NCI-H1694 treated with DMSO at 0.1 percent for 48 hours (cell line): ENCODE results near the gene KCNAB2.
"Not testable (repeated sequence)": the region's sequence is repeated elsewhere in the genome, so short reads cannot be mapped to it uniquely, and the experiment has no call there.

Source experiments
- DNase-seq: peaks from one replicate; lab custom pipeline; 2025; lab: John Stamatoyannopoulos, UW

The KCNAB2 gene

DNA sequence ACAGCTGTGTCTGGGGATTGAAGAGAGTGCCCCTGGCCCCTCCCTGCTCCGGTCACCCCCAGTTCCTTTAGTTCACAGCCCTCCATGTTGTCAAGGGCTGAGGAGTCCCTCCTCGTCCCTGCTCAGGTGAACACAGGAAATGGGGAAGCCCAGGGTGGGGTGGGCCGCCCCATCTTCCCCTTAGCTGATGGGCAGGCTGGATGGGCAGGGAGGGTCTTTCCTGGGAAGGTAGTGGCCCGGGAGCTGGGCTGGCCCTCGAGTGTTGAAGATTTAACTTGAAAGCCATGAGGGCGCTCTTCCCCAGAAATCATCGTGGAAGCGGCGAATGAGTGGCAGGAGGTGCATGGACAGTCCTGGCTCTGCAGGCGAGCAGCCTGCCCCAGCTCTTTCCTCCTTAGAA lies 35.1 kb upstream of the KCNAB2 start:
- DNase-seq, result no peak

DNA sequence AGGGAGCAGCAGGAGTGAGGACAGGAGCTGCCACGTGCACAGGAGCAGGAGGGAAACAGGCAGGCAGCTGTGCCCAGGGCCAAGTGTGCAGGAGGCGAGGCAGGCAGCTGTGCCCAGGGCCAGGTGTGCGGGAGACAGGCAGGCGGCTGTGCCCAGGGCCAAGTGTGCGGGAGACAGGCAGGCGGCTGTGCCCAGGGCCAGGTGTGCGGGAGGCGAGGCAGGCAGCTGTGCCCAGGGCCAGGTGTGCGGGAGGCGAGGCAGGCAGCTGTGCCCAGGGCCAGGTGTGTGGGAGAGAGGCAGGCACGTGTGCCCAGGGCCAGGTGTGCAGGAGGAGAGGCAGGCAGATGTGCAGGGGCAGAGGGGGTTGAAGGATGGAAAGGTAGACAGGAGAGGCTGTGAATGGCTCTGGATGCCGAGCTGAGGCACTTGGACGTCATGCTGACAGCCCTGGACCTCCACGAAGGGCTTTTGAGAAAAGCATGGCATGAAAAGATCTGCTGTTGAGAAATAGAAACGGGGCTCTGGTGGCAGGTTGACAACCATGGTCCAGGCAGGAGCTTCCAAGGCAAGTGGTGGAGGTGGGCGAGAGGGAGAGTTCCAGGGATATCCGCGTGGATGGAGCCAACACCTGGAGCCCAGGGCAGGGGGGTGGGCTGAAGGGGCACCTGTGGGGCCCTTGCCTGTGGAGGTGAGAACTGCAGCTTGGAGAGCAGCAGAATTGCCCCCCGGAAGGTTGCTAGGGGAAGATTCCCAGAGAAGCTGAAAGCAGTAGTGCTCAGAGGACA lies 34.3 kb upstream of the KCNAB2 start:
- DNase-seq, result no peak

DNA sequence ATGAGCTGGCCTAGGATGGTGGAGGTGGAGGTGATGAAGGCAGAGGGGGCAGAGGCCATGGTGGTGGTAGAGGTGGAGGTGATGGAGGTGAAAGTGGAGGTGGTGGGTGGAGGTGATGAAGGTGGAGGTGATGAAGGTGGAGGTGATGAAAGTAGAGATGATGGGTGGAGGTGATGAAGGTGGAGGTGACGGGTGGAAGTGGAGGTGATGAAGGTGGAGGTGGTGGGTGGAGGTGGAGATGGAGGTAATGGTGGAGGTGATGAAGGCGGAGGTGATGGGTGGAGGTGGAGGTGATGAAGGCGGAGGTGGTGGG lies 33.8 kb upstream of the KCNAB2 start:
- DNase-seq, result no peak

DNA sequence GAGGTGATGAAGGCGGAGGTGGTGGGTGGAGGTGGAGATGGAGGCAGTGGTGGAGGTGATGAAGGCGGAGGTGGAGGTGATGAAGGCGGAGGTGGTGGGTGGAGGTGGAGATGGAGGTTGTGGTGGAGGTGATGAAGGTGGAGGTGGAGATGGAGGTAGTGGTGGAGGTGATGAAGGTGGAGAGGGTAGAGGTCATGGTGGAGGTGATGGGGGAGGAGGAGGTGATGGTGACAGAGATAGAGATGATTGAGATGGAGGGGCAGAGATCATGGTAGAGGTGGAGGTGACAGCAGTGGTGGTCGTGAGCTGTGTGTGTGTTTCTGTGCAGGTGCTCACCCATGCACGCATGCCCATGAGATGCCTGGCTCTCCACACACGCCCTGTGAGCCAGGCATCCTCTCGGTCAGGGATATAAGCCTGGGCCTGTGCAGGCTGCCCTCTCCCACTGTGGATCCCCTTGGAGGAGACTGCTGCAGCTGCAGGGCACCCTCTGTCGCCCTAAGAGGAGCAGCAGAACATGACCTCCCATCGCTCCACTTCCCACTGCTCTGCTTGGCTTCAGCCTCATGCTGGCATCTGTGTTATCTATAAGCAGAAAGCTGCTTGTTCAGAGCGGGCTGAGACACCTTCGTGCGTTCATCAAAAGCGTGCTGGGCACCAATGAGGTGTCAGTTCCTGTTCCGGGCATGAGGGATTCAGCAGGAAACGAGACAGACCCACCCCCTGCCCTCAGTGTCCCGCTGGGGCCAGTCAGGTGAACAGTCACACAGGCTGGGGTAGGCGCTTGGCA lies 33.0 kb upstream of the KCNAB2 start:
- no peak for DNase-seq

DNA sequence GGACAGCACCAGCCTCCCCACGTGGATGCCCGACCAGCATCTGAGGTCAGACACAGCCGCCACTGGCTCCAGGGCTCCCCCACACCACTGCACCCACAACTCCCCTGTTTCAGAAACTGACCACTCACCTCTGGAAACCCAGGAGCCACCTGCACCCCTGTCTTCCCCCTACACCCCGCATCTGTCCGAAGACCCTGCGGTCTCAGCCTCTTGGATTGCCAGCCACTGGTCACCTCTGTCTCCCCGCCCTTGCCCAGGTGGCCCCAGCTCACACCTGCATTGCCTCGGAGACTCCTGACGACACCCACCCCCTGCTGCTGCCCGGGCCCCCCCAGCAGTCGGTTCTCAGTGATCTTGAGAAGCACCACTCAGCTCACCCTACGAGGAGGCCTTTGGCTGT lies 32.2 kb upstream of the KCNAB2 start:
- DNase-seq, result no peak

DNA sequence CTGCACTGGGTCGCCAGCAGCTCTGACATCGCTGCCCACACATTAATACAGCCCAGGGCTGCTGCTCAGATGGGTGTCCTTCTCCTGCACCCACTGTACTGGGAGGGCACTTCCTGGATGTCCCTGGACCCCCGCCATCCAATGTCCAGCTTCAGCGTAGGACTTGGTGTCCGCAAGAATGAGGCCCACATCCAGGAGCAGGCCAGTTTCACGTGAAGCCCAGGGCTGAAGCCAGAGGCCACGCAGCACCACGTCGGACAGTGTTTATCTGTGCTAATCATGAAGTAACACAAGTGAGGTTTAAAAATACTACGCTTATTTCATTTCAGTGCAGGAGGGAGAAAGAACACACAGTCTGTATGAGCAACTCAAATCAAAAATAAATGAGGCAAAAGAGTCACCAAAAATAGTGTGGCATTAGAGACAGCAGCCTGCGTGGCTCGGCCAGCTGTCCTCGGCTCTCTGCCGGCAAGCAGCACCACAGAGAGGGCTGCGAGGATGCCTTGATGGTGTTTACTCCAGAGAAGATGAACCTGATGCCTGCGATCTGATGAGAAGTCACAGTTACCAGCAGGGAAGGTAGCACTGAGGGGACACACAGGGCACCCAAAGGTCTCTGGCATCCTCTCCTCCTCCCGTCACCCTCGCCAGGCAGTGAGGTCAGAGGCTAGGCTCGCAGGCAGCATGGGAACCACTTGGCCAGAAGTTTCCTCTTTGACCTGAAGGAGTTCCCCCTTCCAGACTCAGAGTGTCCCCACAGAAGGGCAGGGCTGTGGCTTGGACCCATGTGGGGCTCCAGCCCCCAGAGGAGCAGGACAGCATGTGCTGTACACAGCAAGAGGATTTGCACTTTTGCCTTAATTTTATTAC lies 31.3 kb upstream of the KCNAB2 start:
- peak; percentile 29 for DNase-seq

DNA sequence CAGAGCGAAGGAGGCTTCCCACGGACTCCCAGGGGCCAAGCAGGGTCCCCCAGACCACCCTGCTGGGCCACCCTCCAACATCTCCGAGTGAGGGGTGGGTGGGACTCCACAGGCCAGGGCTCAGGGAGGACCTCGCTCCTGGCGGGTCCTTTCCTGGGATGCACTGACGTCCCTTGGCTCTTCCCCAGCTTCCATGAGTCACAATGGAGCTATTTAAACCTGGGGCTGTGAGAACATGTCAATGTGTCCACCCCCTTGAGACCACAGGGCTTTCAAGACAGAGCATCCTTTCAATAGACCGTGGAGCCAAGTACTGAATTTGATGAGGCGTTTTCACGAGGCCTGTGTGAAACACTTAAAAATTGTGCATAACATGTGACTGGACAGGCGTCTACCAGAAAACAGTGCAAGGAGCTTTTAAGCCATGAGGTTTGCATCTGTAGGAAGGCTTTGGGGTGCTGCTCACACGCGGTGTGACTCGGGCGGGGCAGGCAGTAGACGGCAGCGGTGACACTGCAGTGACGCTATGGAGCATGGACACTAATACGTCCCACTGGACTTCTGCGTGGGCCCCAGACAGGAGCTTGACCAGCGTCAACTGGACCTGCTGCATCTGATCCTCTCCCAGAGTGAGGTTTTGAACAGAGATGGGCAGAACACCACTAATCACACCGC lies 29.4 kb upstream of the KCNAB2 start:
- no peak for DNase-seq

DNA sequence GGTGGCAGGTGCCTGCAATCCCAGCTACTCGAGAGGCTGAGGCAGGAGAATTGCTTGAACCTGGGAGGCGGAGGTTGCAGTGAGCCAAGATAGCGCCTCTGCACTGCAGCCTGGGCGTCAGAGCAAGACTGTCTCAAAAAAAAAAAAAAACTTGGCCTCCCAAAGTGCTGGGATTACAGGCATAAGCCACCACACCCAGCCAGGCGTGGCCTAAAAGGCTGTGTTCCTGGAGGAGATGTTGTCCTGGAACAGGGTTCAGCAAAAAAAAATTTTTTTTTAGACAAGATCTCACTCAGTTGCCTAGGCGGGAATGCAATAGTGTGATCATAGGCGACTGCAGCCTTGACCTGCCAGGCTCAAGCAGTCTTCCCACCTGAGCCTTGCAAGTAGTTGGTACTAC lies 28.0 kb upstream of the KCNAB2 start:
- not testable (repeated sequence) for DNase-seq

DNA sequence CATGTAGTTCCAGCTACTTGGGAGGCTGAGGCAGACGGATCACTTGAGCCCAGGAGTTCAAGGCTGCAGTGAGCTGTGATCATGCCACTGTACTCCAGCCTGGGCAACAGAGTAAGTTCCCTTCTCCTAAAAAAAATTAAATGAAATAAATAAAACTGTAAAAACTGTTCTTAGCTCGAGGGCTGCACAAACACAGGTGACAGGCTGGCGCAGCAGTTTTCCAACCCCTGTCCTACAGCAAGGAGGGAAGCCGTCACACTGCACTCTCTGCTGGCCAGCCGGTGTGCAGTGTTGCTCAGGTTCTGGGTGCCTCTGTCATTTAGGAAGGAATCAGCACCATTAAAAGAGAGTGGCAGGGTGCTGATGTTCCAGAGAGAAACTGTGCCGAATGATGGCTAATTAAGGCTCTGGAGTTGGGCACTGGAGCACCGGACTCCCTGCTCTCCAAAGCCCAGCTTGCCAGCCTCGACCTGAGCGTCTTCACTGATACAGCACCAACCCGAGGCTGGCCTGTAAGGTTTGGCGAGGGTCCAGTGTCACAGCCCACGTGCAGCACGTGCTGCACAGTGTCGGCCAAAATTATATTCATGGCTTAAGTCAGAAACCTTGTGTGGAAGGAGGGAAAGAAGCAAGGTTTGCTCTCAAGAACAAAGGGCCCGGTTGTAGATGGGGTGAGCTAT lies 26.4 kb upstream of the KCNAB2 start:
- no peak for DNase-seq

DNA sequence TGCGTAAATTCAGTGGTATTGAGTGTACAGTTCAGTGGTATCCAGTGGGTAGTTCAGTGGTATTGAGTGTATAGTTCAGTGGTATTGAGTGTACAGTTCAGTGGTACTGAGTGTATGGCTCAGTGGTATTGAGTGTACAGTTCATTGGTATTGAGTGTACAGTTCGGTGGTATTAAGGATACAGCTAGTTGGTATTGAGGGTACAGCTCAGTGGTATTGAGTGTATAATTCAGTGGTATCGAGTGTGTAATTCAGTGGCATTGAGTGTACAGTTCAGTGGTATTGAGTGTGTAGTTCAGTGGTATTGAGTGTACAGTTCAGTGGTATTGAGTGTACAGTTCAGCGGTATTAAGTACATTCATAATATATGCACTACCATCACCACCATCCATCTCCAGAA lies 23.5 kb upstream of the KCNAB2 start:
- DNase-seq, result no peak

DNA sequence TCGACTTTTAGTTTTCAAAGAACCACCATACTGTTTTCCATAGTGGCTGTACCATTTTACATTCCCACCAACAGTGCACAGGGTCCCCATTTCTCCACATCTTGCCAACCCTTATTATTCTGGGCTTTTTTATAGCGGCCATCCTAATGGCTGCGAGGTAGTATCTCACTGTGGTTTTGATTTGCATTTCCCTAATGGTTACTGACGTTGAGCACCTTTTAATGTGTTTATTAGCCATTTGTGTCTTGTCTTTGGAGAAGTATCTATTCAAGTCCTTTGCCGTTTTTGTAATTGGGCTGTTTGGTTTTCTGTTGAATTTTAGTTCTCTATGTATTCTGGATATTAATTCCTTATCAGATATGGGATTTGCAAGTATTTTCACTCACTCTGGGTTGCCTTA lies 22.3 kb upstream of the KCNAB2 start:
- DNase-seq, result no peak

DNA sequence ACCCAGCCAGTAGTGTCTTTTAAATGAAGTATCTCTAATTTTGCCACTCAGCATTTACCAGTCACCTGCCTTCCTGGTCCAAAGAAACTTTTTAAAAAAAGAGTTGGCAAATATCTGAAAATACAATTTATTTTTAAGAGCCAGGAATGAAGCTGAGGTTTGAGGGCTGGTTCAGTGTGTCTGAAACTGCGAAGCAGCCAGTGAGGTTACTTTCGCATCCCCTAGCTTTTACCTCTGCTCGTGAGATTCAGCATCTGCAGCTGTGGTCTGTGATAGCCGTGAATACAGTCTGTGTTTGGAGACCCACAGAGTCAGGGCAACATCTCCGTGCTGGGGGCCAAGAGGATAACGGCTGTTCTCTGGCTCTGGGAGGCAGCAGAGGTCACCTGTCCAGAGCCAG lies 21.3 kb upstream of the KCNAB2 start:
- no peak for DNase-seq

DNA sequence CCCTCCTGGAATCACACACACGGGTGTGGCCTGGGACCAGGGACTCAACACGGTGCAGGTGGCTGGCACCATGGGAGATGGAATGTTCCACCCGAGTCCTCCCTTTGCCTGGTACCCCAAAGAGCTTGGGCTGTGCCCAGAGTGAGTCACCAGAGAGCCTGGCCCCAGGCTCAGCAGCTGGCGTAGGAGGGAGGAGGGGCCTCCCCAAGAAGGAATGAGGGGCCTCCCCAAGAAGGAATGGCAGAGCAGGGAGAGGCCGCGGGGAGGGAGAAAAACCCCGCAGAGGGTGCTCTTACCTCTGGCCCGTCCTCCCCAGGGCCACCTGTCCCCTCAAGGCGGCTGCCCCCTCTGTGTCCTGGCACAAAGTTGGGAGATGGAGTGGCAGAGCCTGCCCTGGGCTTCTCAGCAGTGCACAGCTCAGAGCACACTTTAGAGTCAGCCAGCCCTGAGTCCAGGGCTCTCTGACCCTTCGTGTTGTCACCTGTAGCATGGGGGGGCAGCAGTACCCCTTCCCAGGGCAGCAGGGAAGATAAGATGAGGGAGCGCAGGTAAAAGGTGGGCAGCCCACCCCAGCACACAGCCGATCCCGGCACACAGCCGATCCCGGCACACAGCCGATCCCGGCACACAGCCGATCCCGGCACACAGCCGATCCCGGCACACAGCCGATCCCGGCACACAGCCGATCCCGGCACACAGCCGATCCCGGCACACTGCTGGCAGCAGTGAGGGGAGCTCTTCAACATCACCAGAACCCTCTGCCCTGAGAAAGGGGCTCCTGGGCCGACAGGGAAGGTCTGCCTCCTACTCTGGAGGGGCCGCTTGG lies 20.2 kb upstream of the KCNAB2 start:
- DNase-seq, result no peak

DNA sequence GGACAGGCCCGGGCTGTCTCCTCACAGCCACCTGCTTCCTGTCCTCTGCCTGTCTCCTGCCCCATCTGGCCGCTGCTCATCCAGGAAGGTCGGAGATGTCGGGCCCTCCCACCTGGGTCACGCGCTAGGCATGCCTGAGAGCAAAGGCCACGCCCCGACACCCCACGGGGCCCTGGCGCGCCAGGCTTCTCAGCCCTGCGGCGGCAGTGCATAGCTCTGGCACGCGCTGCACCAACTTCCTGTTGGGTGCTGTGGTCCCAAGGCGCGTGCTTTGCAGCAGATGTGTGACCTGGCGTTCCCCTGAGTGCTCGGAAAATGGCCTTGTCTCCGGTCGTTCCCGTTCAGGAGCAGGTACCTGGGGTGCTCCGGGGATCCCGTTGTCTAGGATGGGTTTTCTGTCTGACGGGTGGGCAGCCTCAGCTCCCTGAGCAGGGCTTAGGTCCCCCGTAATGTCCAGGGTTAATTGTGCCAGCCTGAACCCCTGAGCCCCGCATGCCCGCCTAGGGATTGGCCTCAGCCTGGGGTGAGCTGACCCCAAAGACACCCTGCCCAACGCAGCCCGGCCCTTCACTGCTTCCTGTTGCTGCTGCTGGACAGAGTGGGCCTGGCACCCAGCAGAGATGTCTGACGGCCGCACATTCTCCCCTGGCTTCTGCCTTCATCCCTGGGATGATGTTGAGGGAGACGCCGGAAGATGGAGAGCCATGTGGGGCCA lies 19.4 kb upstream of the KCNAB2 start:
- peak; percentile 83 for DNase-seq

DNA sequence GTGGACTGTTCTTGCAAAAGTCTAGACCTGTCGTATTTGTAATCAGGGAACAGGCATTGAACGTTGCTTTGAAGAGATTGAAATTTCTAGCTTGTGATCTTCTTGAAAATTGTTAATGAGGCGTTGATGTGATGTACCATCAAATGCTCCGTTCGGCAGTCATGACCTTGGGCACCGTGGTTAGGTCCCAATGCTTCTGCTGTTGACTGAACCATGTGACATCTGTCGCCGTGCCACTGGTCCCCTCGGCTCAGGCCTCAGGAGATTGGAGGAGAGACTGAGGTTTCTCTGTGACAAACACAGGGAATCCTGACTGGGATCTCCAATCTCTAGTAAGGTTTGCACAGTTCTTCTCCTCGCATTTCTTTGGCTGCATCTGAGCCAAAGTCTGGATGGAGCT lies 18.1 kb upstream of the KCNAB2 start:
- DNase-seq, result no peak

DNA sequence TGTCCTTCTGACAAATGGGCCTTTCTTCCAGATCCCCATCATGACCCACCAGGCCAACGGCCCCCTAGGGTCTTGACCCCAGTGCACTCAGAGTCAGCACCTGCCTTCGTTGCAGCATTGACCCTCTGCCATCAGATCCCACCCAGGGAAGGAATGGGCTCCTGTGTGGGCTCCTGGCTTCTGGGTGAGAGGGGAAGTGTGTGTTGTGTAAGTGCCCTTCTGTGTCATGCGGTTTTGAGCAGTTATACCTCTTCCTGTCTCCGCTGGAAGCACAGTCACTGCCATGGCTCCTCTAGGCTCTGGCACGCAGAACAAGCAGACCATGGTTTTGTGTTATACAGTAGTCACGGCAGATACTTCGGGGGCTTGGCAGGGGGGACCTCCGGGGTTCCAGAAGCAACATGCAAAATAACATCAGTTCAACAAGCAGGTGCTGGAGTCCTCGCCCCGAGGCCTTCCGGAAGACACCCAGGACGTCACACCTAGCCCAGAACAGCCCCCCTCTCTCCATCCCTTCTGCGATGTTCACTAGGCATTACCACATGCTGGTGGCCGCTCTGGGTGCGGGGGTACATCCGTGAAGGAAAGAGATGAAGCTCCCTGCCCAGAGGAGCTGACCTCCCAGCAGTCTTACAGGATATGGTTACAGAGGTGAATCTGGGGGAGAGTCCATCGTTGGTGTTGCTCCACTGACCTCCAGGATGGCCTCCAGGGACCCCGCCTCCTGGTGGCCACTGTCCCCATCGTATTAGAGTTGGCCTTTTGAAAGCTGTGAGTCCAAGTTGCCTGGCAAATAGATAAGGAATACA lies 17.4 kb upstream of the KCNAB2 start:
- DNase-seq, result no peak

DNA sequence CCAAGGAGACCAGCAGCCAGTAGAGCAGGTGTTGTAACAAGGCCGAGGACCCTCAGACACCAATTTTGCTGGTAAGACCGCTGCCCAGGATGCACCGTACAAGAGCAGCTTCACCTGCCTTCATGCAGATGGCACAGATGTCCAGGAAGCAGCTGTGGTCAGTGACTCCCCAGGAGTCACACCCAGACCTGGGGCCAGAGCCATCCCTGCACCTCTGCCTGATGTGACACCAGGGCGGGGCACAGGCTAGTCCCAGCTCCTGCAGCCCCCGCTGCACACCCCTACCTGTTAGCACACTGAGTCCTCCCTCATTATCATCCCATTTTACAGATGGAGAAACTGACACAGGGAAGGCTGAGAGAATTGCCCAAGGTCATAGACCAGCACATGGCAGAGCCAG lies 16.3 kb upstream of the KCNAB2 start:
- no peak for DNase-seq

DNA sequence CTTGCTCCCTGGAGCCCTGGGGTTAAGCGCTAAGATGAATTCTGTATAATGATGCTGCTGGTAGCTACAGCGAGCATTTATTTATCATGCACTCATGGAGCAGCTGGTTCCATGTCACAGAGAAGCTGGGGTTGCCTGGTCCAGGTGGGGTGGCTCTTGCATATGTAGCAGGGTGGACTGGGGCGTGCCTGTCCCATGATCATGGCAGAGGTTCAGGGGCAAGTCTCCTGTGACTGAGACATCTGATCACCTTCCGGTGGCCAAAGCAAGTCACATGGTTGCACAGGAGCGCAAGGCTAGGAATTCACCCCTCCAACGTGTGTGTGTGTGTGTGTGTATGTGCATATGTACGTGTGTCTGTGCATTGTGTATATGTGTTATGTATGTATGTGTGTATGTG lies 15.6 kb upstream of the KCNAB2 start:
- no peak for DNase-seq

DNA sequence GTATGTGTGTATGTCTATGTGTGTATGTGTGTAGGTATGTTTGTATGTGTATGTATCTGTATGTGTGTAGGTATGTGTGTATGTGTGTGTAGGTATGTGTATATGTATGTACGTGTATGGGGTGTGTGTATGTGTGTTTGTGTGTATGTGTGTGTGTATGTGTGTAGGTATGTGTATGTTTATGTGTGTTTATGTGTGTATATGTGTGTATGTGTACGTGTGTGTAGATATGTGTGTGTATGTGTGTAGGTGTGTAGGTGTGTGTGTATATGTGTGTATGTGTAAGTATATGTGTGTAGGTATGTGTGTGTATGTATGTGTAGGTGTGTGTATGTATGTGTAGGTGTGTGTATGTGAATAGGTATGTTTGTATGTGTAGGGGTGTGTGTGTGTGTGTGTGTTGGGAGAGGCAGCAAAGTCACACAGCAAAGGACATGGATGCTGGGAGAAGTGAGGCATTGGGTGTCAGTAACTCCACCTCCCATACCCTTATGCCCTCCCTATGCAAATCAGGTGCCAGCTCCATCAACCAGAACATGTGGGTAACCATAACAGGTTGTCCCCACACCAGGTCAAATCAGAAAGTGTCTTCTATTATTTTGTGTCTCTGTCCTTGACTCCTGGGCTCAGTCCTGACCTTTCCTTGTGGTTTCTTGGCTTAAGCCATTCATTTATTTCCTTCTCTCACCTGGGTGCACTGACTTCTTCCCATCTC lies 15.0 kb upstream of the KCNAB2 start:
- no peak for DNase-seq
